ENCODE results near the gene RPP30.
A peak's percentile ranks its signal among the peaks of the same experiment; 100 is the strongest.

RPP30 gene

GRCh38 chr10:90859321-90859751, 12.4 kb upstream of the RPP30 start:
- H3K27me3 ChIP-seq (ENCODE audit: low read depth, low read length) = peaks cover 20% of the 10 kb centered on the region
- no peaks in the 10 kb centered on the region for H3K9me3 ChIP-seq (ENCODE audit: insufficient read depth, low read length)
- H3K27ac ChIP-seq (ENCODE audit: low read length) = no peak overlapping the region
- H2AFZ ChIP-seq (ENCODE audit: low read depth, low read length) = no peak overlapping the region
- H3K4me3 ChIP-seq (ENCODE audit: low read length) = no peak overlapping the region
- TF ChIP-seq CTCF (IDR thresholded peaks at IDR 0.05; ENCODE audit: low read depth, low read length) (no peak), EZH2phosphoT487 (IDR thresholded peaks at IDR 0.05; ENCODE audit: low read depth) (no peak)
- no peaks in the 10 kb centered on the region for H4K20me1 ChIP-seq (ENCODE audit: insufficient read depth, low read length)
- H3K9ac ChIP-seq (ENCODE audit: low read length) = no peak overlapping the region
- H3K4me2 ChIP-seq (ENCODE audit: low read length) = no peak overlapping the region
- H3K79me2 ChIP-seq (ENCODE audit: low read length) = no peaks in the 10 kb centered on the region
- H3K4me1 ChIP-seq (ENCODE audit: low read length) = 0 out of 2 replicates have a peak, but pooled peaks cover 5% of the 10 kb centered on the region
- H3K36me3 ChIP-seq (replicated peaks; ENCODE audit: low read depth, low read length) = no peaks in the 10 kb centered on the region

- Histone ChIP-seq H2AFZ (ENCODE audit: low read depth, low read length) (no peak overlapping the region), H3K4me2 (ENCODE audit: low read length) (no peak overlapping the region), H3K4me1 (ENCODE audit: low read length) (peaks cover 8% of the 10 kb centered on the region; the same call in 1 of the 2 replicates), H3K36me3 (replicated peaks; ENCODE audit: low read depth, low read length) (no peaks in the 10 kb centered on the region), H3K79me2 (ENCODE audit: low read length) (no peaks in the 10 kb centered on the region), H3K9ac (ENCODE audit: low read length) (no peak overlapping the region), H3K27me3 (ENCODE audit: low read depth, low read length) (peaks cover 24% of the 10 kb centered on the region), H4K20me1 (ENCODE audit: insufficient read depth, low read length) (no peaks in the 10 kb centered on the region), H3K9me3 (ENCODE audit: insufficient read depth, low read length) (no peaks in the 10 kb centered on the region), H3K27ac (ENCODE audit: low read length) (no peak overlapping the region), H3K4me3 (ENCODE audit: low read length) (no peak overlapping the region)
- no peak for TF ChIP-seq EZH2phosphoT487 (IDR thresholded peaks at IDR 0.05; ENCODE audit: low read depth)
- TF ChIP-seq CTCF (IDR thresholded peaks at IDR 0.05; ENCODE audit: low read depth, low read length) = no peak
Observed at GRCh38 chr10:90860790-90861189, 11.0 kb upstream of the RPP30 start.

- Histone ChIP-seq H3K79me2 (ENCODE audit: low read length) (no peaks in the 10 kb centered on the region), H3K36me3 (replicated peaks; ENCODE audit: low read depth, low read length) (no peaks in the 10 kb centered on the region), H3K4me3 (ENCODE audit: low read length) (no peak overlapping the region), H3K27me3 (ENCODE audit: low read depth, low read length) (peaks cover 24% of the 10 kb centered on the region), H3K9me3 (ENCODE audit: insufficient read depth, low read length) (no peaks in the 10 kb centered on the region), H3K4me2 (ENCODE audit: low read length) (no peak overlapping the region), H3K9ac (ENCODE audit: low read length) (no peak overlapping the region), H3K4me1 (ENCODE audit: low read length) (peaks cover 8% of the 10 kb centered on the region; the same call in 1 of the 2 replicates), H3K27ac (ENCODE audit: low read length) (no peak overlapping the region), H4K20me1 (ENCODE audit: insufficient read depth, low read length) (no peaks in the 10 kb centered on the region), H2AFZ (ENCODE audit: low read depth, low read length) (no peak overlapping the region)
- TF ChIP-seq CTCF (IDR thresholded peaks at IDR 0.05; ENCODE audit: low read depth, low read length) (peak; percentile 69), EZH2phosphoT487 (IDR thresholded peaks at IDR 0.05; ENCODE audit: low read depth) (no peak)
Observed at GRCh38 chr10:90862908-90863514, 8.8 kb upstream of the RPP30 start.

GRCh38 chr10:90865401-90865800, 6.4 kb upstream of the RPP30 start:
- Histone ChIP-seq H3K79me2 (ENCODE audit: low read length) (no peaks in the 10 kb centered on the region), H3K4me2 (ENCODE audit: low read length) (peak overlapping the region; percentile 21), H3K9me3 (ENCODE audit: insufficient read depth, low read length) (no peaks in the 10 kb centered on the region), H3K27ac (ENCODE audit: low read length) (no peak overlapping the region), H3K4me1 (ENCODE audit: low read length) (peaks cover 3% of the 10 kb centered on the region; the same call in 1 of the 2 replicates), H2AFZ (ENCODE audit: low read depth, low read length) (0 out of 2 replicates have a peak overlapping the region, but pooled peaks have one; percentile 46), H3K27me3 (ENCODE audit: low read depth, low read length) (peaks cover 17% of the 10 kb centered on the region), H3K36me3 (replicated peaks; ENCODE audit: low read depth, low read length) (no peaks in the 10 kb centered on the region), H4K20me1 (ENCODE audit: insufficient read depth, low read length) (no peaks in the 10 kb centered on the region), H3K9ac (ENCODE audit: low read length) (no peak overlapping the region), H3K4me3 (ENCODE audit: low read length) (no peak overlapping the region)
- peak; percentile 51 for TF ChIP-seq CTCF (IDR thresholded peaks at IDR 0.05; ENCODE audit: low read depth, low read length)
- no peak for TF ChIP-seq EZH2phosphoT487 (IDR thresholded peaks at IDR 0.05; ENCODE audit: low read depth)
